ENCODE measurements around the gene SSB. TPM values are rescaled to one million over a fixed set of nuclear protein-coding genes. Genes with fewer than 3 reads are reported as not detected.

SSB gene
- total and polyA plus RNA-seq, 2 of the 13 experiments (the other 11 are each of a cell fraction or from before 2014, with no cell fraction given), result 109 to 208 TPM

GRCh38 chr2:169761251-169761969, 37.3 kb upstream of the SSB start (continued):
- TF ChIP-seq EED (CRISPR knock-in tag; IDR thresholded peaks at IDR 0.05) (no peak), SALL1 (CRISPR knock-in tag; IDR thresholded peaks at IDR 0.05) (no peak), ARID4A (CRISPR knock-in tag; IDR thresholded peaks at IDR 0.05; ENCODE audit: borderline replicate concordance) (peak; percentile 36; the same call in 1 of the 2 replicates), SMARCC2 (IDR thresholded peaks at IDR 0.05) (no peak), SP1 (IDR thresholded peaks at IDR 0.05) (no peak), SP1 (CRISPR knock-in tag; IDR thresholded peaks at IDR 0.05) (no peak), SALL2 (CRISPR knock-in tag; IDR thresholded peaks at IDR 0.05) (no peak), HMGXB3 (CRISPR knock-in tag; IDR thresholded peaks at IDR 0.05; ENCODE audit: borderline replicate concordance) (no peak), GATA4 (IDR thresholded peaks at IDR 0.05; ENCODE audit: borderline replicate concordance, low read depth) (no peak), ZFYVE20 (CRISPR knock-in tag; IDR thresholded peaks at IDR 0.05; ENCODE audit: borderline replicate concordance, low read depth) (no peak), TARDBP (CRISPR knock-in tag; IDR thresholded peaks at IDR 0.05) (0 out of 2 replicates have a peak, but pooled peaks have one; percentile 31), MIER3 (CRISPR knock-in tag; IDR thresholded peaks at IDR 0.05; ENCODE audit: borderline replicate concordance) (no peak; the same call in 1 of the 2 replicates), ZNF503 (CRISPR knock-in tag; IDR thresholded peaks at IDR 0.05) (peak; percentile 72), ZC3H13 (CRISPR knock-in tag; IDR thresholded peaks at IDR 0.05) (no peak), ZNF724P (CRISPR knock-in tag; IDR thresholded peaks at IDR 0.05; ENCODE audit: borderline replicate concordance) (no peak), ATRX (CRISPR knock-in tag; IDR thresholded peaks at IDR 0.05; ENCODE audit: borderline replicate concordance) (no peak), ZNF672 (CRISPR knock-in tag; IDR thresholded peaks at IDR 0.05) (no peak), SP5 (CRISPR knock-in tag; IDR thresholded peaks at IDR 0.05; ENCODE audit: borderline replicate concordance, low read depth) (no peak)

Data from HepG2 (cell line).